ENCODE measurements around the gene ZFPL1.

GRCh38 chr11:65129649-65130441 is 45.8 kb downstream of the ZFPL1 start:
- TF ChIP-seq CTCF (IDR thresholded peaks at IDR 0.05), result no peak
- no peak for TF ChIP-seq POLR2A (IDR thresholded peaks at IDR 0.05)
- no peak for TF ChIP-seq POLR2AphosphoS5 (IDR thresholded peaks at IDR 0.05)

All from gastroesophageal sphincter (tissue), 3 donors.